GM21447 (cell line): ENCODE measurements around the gene GMCL1.
A peak's percentile ranks its signal among the peaks of the same experiment; 100 is the strongest.
"Not testable (repeated sequence)": the region's sequence is repeated elsewhere in the genome, so short reads cannot be mapped to it uniquely, and the experiment has no call there.

ENCODE experiments used
- ATAC-seq: cut with Tn5 transposase; IDR thresholded peaks from one replicate; pipeline ENCODE4 v1.9.1; 2021; ENCODE audit not compliant: unreplicated experiment

Gene GMCL1

GRCh38 chr2:69846182-69847067 is 17.0 kb downstream of the GMCL1 start:
- no peak for ATAC-seq

GRCh38 chr2:69847068-69847828 is 17.8 kb downstream of the GMCL1 start:
- ATAC-seq, result no peak

DNA sequence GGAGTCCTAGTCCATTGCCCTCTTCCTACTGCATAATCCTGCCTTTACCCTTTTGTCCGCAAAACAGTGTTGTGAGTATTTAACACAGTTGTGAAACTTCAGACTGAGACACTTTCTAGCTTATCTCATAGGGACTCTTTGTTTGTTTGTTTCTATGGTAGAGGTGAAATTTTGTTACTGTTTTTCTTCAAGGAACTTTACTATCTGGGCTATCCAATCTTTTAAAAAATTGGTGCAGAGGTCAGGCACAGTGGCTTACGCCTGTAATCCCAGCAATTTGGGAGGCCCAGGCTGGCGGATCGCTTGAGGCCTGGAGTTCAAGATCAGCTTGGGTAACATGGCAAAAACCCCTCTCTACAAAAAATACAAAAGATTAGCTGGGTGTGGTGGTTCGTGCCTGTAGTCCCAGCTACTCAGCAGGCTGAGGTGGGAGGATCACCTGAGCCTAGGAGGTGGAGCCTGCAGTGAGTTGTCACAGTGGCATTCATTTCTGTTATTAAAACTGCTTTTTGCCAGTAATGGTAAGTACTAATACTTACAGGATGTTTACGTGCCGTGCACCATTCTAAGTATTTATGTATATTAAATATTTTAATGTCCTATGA is 18.8 kb downstream of the GMCL1 start:
- no peak for ATAC-seq

DNA sequence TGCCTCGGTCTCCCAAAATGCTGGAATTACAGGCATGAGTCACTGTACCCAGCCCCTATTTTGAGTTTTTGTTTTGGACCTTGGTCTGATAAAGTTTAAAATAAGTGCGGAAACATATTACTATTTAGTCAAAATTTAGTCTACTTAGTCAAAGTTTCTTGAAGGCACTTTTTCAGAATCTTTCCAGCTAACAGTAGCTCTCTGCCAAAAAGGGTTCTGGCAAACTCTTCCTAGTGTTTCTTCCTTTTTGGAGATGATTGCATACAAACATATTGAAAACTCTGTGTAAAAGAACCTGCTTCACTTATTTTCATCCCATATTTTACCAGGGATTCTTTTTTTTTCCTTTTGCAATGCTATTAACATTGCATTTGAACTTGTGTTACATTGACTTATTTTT is 28.8 kb downstream of the GMCL1 start:
- ATAC-seq, result no peak

DNA sequence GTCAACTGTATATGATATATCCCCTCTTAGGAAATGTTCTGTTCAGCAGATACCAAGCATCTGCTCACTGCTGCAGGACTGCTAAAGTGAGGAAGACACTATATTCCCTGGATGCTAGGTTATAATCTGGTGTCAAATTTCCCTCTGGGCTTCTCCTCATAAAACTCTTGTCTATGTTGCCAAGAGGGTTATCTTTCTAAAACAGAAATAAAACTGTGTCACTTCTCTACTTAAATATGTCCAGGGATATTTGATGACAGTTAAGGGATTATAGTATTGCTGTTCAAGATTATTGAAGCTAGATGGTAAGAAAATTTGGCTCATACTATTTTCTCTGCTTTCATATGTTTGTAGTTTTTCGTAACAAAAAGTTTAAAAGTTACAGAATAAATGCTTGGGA is 33.8 kb downstream of the GMCL1 start:
- ATAC-seq, result no peak

- no peak for ATAC-seq
Measured at GRCh38 chr2:69888451-69888850, 59.0 kb downstream of the GMCL1 start.

GRCh38 chr2:69889302-69889701 is 59.8 kb downstream of the GMCL1 start:
- no peak for ATAC-seq

DNA sequence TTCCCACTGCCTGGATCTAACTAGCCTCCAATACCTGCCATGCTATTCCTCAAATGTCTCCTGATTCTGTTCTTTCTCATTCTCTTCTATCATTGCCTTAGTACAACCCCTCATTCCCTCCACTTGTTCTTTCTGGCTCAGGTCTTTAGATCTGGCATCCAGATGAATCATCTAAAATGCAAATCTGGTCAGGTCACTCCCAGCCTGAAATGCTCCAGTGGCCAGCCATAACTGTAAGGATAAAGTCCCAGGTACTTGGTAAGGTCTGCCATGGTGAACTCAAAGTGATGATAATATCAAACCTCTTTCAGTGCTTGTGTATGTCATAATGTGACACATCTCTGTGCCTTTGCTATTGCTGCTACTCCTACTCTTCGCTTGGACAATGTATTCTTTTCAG is 61.4 kb downstream of the GMCL1 start:
- ATAC-seq, result no peak

- not testable (repeated sequence) for ATAC-seq
Measured at GRCh38 chr2:69892838-69893424, 63.5 kb downstream of the GMCL1 start.

- peak; percentile 76 for ATAC-seq
Measured at GRCh38 chr2:69893684-69894551, 64.5 kb downstream of the GMCL1 start, which contains the start of gene SNRNP27. SNRNP27 (plus strand) TSS chr2:69893956; CDS start chr2:69893985, 29 bp downstream.

DNA sequence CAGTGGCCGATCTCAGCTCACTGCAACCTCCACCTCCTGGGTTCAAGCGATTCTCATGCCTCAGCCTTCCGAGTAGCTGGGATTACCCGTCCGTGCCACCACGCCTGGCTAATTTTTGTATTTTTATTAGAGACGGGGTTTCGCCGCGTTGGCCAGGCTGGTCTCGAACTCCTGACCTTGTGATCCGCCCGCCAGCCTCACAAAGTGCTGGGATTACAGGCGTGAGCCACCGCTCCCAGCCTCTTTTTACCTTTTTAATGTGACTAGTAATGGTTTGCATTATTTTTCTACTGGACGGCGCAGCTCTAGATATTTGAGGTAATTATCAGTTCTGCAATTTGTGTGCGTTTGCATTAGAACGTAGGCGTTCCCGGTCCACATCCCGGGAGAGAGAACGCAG is 65.3 kb downstream of the GMCL1 start:
- not testable (repeated sequence) for ATAC-seq

DNA sequence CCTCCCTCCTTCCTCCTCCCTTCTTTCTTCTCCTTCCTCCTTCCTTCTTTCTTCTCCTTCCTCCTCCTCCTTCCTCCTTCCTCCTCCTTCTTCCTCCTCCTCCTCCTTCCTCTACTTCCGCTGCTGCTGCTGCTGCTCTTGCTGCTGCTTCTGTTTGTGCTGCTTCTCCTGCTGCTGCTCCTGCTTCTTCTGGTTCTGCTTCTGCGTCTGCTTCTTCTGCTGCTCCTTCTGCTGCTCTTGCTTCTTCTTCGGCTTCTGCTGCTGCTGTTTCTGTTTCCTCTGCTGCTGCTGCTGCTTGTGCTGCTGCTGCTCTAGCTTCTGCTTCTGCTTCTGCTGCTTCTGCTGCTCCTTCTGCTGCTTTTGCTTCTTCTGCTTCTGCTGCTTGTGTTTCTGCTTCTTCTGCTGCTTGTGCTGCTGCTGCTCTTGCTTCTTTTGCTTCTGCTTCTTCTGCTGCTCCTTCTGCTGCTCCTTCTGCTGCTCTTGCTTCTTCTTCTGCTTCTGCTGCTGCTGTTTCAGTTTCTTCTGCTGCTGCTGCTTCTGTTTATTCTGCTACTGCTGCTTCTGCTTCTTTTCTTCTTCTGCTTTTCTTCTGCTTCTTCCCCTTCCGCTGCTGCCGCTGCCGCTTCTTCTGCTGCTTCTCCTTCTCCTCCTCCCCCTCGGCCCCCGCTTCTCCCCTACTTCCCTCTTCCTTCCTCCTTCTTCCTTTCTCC is 72.9 kb downstream of the GMCL1 start:
- no peak for ATAC-seq

DNA sequence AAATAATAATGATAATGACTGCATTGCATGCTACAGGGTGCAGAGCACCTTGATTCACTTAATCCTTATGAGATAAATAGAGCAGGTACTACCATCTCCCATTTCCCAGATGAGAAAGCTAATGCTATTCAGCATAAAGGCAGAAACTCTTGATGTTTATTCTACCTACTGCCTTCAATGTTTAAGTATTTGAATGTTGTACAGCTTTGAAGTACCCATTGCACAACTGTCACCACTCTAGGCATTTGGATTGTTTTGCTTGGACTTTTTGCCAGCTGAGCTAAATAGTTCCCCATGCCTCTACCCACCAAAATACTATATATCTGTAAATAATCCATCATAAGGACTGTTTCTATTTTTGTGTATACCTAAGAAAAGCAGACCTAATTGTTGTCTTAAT is 77.8 kb downstream of the GMCL1 start:
- ATAC-seq, result no peak

DNA sequence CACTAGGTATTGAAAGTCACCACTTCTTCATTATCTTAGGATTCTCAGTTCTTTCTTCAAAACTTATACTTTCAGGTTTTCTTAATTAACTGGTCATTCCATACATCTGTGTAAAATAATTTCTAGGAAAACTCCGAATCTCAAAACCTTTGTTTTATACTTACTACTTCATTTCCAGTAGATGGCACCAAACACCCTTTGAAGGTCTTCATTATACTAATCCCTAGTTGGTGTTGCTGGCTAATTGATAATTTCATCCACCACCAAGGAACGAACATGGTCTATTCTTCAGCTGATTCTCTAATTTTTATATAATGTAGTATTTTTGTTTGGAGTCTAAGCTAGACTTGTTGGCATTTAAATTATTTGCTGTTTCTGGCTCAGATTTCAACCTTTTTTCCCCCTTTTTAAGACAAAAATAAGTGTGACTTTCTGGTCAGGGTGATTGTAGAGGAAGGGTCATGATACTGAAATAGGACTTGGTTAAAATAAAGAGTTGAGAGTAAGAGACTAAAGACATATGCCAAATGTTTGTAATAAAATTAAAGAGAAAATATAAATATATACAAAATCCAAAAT is 82.6 kb downstream of the GMCL1 start:
- ATAC-seq, result no peak

- peak; percentile 87 for ATAC-seq
Measured at GRCh38 chr2:69914164-69914949, 84.9 kb downstream of the GMCL1 start.

DNA sequence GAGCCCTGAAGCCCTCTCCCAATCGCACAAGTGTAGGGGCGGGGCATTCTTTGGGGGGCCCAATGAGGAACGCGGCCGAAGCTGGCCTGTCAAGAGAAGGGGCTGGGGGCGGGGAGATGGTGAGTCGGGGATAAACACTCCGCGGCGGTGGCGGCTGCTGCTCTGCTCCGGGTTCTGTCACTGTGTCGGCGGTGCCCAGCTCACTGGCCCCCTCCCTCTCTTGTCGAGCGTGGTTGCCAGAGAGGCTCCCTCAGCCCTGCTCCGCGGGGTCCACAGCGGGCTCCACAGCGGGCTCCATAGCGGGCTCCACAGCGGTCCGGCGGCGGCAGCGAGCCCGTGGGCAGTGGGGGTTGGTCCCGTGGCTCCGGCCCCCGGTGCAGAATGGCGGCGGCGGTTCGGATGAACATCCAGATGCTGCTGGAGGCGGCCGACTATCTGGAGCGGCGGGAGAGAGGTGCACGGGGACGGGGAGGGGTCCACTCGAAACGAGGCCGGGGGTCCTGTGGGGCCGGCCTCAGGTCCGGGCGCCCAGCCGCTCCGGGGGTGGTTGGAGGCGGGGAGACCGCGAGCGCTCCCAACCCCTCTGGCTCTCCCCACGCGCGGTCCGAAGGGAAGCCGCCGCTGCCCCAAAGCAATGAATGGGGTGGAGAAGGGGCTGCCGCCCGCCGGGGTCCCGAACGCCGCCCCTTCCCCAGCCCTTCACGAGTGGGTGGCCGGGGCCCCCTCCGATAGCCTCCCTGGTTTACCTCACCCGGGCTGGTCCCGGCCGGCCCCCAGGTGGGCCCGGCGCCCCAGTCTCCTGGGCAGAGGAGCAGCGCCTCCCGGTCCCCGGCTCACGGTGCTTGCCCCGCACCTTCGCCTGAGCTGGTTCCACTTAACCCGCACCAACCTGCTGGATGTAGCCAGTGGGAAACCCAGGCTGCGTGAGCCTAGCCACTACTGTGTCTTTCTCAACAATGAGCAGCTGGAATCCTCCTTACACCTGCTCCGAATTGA is 85.8 kb downstream of the GMCL1 start, which contains the start of gene MXD1:
Gene MXD1 (plus strand): TSS at position 160 of the 996 bp plus-strand sequence. CDS start 222 bp downstream, at position 382.
- ATAC-seq, result peak; percentile 2

DNA sequence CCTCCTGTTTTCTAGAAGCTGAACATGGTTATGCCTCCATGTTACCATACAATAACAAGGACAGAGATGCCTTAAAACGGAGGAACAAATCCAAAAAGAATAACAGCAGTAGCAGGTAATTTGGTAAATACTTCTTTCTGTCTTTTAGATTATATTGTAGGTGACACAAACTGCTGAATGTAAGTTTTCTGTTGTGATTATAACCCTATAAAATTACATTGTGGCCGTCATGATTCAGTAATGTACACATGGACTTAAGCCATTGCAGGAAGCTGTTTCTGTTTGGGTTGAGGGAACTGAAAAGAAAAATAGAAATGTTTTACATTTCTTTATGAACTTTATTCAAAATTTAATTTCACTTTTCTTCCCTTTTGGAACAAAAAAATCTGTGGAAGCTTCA is 86.6 kb downstream of the GMCL1 start:
- no peak for ATAC-seq
